Measurements from ENCODE around the gene EHBP1. TPM values are rescaled to one million over a fixed set of nuclear protein-coding genes. Genes with fewer than 3 reads are reported as not detected.
A peak's percentile ranks its signal among the peaks of the same experiment; 100 is the strongest.

The EHBP1 gene
- total RNA-seq: 10 to 100 TPM; 19.3 to 23.2 TPM

DNA sequence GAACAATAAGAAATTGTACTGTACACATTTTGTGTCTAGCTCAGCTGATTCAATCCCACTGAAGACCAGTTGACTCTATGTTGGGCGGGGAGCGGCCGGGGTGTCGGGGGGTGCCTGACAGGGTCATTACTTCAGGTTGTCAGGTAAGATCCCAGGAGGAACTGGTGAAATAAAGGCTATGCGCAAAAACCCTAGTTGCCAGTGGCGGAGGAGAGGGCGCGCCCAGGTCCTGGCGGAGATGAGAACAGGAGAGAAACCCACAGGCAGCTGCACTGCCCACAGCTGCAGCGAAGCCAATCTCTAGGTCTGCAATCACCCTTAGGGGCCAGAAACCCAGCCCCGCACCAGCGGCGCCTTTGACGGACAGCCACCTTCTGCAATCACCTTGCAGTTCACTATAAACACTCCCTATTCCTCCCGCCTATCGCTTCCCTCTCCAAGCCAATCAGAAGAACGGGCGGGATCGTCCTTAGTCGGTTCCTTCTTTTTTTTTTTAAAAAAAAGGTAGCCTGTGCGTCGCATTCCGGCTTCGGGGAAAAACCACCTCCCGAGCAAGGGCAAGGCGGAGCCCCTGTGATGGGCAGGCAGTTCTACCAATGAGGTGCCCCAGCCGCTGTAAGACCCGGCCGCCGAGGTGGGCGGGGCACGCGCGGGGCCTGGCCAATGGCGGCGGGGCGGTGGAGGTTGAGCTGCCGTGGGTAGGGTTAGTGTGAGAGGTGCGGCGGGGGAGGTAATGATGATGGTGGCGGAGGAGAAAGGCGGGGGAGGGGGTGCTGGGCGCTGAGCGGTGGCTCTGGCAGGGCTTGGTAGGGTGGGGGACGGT, at the start of gene EHBP1:
EHBP1 (plus strand) TSS at position 707 of the 823 bp plus-strand sequence. CDS start 1,479 bp downstream, outside the sequence.
- Mint-ChIP-seq H3K4me1 (peaks cover 31% of the 10 kb centered on the region), H3K27ac (peak within 1 kb of the TSS; percentile 56), H3K4me3 (peak within 1 kb of the TSS; percentile 78), H3K36me3 (ENCODE audit: low read depth) (peaks cover 12% of the 10 kb centered on the region), H3K27me3 (peaks cover 2% of the 10 kb centered on the region), H3K9me3 (peaks cover 8% of the 10 kb centered on the region)
- CTCF ChIA-PET: no interaction called here
- POLR2A ChIA-PET: interaction anchor here (1.4 to 1.5 kb wide), 2 partner anchors 8 to 19 kb away, joined by 3 to 4 read pairs; no protein-coding TSS in a partner anchor
- peak; percentile 98 for DNase-seq

DNA sequence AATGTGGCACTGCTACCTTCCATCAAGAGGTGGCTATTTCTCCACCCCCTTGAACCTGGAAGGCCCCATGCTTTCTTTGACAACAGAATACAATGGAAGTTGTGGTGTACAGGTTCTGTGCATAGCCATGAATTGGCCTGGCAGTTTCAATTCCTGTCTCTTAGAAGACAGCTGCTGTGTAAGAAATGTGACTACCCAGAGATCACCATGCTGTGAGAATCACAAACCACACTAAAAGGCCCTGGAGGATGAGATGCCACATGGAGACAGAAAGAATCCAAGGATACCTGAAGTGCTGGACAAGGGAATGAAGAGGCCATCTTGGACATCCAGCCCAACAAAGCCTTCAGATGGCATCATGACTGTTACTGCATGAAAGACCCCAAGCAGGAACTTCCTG, 47.7 kb upstream of the EHBP1 start:
- Mint-ChIP-seq H3K27ac (no peak overlapping the region), H3K9me3 (no peaks in the 10 kb centered on the region), H3K4me3 (no peak overlapping the region), H3K36me3 (ENCODE audit: low read depth) (no peaks in the 10 kb centered on the region), H3K27me3 (peaks cover 3% of the 10 kb centered on the region), H3K4me1 (peaks cover 9% of the 10 kb centered on the region)
- no peak for DNase-seq
- CTCF ChIA-PET: no interaction called here
- POLR2A ChIA-PET: no interaction called here

DNA sequence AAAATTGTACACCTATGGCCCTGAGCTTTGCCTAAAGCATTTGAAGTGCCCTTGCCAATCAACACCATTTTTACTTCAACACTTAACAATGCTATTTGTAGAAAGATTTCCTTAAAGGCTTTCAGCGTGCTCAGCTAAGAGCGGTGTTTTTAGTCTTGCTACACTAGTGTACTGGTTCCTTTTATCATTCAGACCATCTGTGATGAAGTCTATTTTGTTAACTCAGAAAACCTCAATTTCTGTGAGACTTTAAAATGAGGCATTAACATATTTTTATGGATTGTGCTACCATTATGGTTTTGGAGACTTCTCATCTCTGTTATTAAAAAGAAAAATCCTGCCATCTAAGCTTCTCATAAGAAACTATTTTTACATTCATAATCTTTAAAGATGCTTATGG, 46.6 kb upstream of the EHBP1 start:
- CTCF ChIA-PET: no interaction called here
- POLR2A ChIA-PET: no interaction called here
- no peak for DNase-seq
- H3K27me3 Mint-ChIP-seq: peaks cover 3% of the 10 kb centered on the region
- H3K9me3 Mint-ChIP-seq: no peaks in the 10 kb centered on the region
- H3K27ac Mint-ChIP-seq: no peak overlapping the region
- peaks cover 9% of the 10 kb centered on the region for H3K4me1 Mint-ChIP-seq
- no peaks in the 10 kb centered on the region for H3K36me3 Mint-ChIP-seq (ENCODE audit: low read depth)
- no peak overlapping the region for H3K4me3 Mint-ChIP-seq

DNA sequence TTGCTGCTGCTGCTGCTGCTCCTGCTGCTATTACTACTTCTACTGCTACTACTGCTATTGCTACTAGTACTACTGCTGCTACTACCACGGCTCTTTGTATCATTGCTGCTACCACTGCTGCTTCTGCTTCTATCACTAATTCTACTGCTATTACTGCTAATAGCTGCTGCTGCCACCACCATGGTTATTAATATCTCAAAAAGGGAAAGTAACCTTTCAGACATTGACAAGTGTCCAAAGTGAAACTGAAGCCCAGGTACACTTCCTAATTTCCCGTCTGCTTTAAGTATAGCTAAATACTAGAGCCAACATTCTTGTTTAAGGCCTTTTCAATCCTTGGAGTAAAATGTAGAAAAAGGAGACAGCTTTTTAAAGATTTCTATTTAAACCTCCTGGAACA, 45.4 kb upstream of the EHBP1 start:
- POLR2A ChIA-PET: no interaction called here
- CTCF ChIA-PET: no interaction called here
- Mint-ChIP-seq H3K36me3 (ENCODE audit: low read depth) (no peaks in the 10 kb centered on the region), H3K27me3 (peaks cover 4% of the 10 kb centered on the region), H3K4me1 (peaks cover 9% of the 10 kb centered on the region), H3K9me3 (no peaks in the 10 kb centered on the region), H3K4me3 (no peak overlapping the region), H3K27ac (no peak overlapping the region)
- DNase-seq: no peak

DNA sequence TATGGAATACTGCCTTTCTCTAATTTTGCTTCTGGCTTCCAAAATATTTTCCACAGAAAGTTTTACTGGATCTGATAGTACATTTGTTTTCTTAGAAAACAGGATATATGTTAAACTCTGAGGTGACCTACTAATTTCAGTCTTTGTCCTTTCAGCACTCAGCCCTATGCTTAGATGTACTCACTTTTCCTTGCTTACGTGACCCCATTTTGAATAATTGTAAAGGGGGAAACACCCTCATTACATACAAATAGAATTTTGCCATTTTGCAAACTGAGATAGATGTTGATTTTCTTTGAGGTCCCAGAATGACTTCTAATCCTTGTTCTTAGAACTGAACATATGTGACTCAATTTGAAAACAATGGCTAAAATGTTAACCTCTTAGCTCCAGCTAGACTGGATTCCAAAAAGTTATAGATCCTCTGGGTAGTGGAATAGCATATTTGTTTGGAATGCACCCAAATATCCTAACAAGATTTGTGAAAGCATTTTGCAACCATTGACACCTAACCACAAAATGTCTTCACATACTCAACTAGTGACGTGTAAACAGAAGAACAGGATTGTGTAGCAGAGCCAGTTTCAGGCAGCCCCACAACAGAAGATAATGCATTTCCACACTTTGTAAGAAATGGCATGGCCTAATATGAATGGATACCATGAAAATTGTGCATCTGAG, 44.8 kb upstream of the EHBP1 start:
- H3K27me3 Mint-ChIP-seq: peaks cover 4% of the 10 kb centered on the region
- POLR2A ChIA-PET: no interaction called here
- DNase-seq: no peak
- no peak overlapping the region for H3K4me3 Mint-ChIP-seq
- peaks cover 9% of the 10 kb centered on the region for H3K4me1 Mint-ChIP-seq
- H3K9me3 Mint-ChIP-seq: no peaks in the 10 kb centered on the region
- no peaks in the 10 kb centered on the region for H3K36me3 Mint-ChIP-seq (ENCODE audit: low read depth)
- CTCF ChIA-PET: no interaction called here
- H3K27ac Mint-ChIP-seq: no peak overlapping the region

DNA sequence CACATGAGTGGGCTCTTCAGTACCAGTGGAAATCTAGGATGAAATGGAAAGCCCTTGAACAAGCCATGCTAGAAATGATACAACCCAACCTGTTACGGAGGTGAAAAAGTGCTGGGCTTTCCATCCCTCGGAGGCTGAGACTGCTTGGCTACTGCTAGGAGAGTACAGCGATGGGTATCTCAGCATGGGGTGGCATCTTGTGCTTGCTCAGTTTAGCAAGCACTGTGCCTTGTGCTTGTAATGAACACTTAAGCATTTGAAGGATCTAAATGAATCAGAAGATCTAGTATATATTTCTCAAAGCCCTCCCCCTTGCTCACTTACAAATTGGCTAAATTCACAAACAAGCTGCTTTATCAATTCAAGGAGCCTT, 44.3 kb upstream of the EHBP1 start:
- DNase-seq: no peak
- H3K36me3 Mint-ChIP-seq (ENCODE audit: low read depth): no peaks in the 10 kb centered on the region
- no peaks in the 10 kb centered on the region for H3K9me3 Mint-ChIP-seq
- CTCF ChIA-PET: no interaction called here
- POLR2A ChIA-PET: no interaction called here
- peaks cover 3% of the 10 kb centered on the region for H3K27me3 Mint-ChIP-seq
- no peak overlapping the region for H3K4me3 Mint-ChIP-seq
- H3K27ac Mint-ChIP-seq: no peak overlapping the region
- H3K4me1 Mint-ChIP-seq: peaks cover 9% of the 10 kb centered on the region

DNA sequence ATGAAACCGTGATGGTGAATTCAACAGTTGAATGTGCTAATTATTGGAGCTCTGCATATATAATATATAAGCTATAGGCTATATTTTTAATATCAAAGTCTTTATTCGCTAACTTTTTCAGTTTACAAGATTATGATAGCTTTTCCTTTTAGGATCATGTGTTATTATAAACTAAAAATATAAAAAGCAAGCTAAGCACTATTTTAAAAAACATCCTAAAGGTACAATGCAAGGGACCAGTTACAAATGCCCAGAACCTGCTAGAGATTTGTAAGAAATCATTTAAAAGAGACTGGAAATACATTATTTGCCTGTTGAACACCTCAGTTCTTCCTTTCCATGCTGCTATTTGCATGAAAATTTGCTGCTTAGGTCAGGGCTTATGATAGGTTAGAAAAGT, 43.4 kb upstream of the EHBP1 start:
- ChIA-PET POLR2A (no interaction called here), CTCF (no interaction called here)
- no peak overlapping the region for H3K27ac Mint-ChIP-seq
- no peak for DNase-seq
- no peak overlapping the region for H3K4me3 Mint-ChIP-seq
- H3K27me3 Mint-ChIP-seq: peaks cover 3% of the 10 kb centered on the region
- H3K4me1 Mint-ChIP-seq: peaks cover 9% of the 10 kb centered on the region
- H3K9me3 Mint-ChIP-seq: no peaks in the 10 kb centered on the region
- H3K36me3 Mint-ChIP-seq (ENCODE audit: low read depth): no peaks in the 10 kb centered on the region

DNA sequence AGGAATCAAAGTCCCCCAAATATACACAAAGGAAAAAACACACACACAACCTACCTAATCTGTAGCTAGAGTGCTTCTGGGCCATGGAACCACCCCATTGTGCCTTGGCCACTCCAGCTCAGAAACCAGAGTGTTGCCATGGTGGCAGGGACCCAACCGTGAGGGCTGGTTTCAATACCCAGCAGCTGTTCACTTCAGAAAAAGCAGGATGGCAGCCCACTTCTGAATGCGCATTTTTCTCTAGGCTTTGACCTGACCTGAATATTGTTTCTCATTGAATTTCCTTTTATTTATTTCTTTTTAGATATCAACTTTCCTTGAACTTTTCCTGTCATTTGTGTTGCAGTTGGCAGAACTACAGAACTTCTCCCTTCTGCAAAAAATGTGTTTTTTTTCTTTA, 43.0 kb upstream of the EHBP1 start:
- no peak for DNase-seq
- POLR2A ChIA-PET: no interaction called here
- Mint-ChIP-seq H3K27me3 (peaks cover 3% of the 10 kb centered on the region), H3K4me3 (no peak overlapping the region), H3K36me3 (ENCODE audit: low read depth) (no peaks in the 10 kb centered on the region), H3K4me1 (peaks cover 9% of the 10 kb centered on the region), H3K27ac (no peak overlapping the region), H3K9me3 (no peaks in the 10 kb centered on the region)
- CTCF ChIA-PET: no interaction called here

DNA sequence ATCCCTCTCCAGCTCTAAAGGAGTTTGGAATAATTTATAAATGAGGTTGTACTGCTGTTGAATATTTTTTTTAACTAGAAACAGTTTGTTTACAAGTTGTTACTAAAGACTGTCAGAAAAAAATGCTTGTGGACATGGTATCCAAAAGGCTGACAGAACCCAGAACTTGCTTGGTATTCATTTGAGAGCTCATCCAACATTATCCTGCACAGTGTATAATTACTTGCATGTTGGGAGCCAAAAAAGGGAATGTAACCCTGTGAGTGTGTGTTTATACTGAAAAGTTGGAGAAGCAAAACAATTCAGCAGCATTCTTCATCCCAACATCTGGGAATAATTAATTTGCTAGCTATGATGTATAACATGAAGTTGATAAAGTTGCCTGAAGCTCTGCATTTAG, 42.1 kb upstream of the EHBP1 start:
- CTCF ChIA-PET: no interaction called here
- peaks cover 3% of the 10 kb centered on the region for H3K27me3 Mint-ChIP-seq
- POLR2A ChIA-PET: no interaction called here
- no peak overlapping the region for H3K27ac Mint-ChIP-seq
- no peaks in the 10 kb centered on the region for H3K36me3 Mint-ChIP-seq (ENCODE audit: low read depth)
- H3K4me1 Mint-ChIP-seq: peaks cover 9% of the 10 kb centered on the region
- no peak overlapping the region for H3K4me3 Mint-ChIP-seq
- DNase-seq: no peak
- no peaks in the 10 kb centered on the region for H3K9me3 Mint-ChIP-seq

DNA sequence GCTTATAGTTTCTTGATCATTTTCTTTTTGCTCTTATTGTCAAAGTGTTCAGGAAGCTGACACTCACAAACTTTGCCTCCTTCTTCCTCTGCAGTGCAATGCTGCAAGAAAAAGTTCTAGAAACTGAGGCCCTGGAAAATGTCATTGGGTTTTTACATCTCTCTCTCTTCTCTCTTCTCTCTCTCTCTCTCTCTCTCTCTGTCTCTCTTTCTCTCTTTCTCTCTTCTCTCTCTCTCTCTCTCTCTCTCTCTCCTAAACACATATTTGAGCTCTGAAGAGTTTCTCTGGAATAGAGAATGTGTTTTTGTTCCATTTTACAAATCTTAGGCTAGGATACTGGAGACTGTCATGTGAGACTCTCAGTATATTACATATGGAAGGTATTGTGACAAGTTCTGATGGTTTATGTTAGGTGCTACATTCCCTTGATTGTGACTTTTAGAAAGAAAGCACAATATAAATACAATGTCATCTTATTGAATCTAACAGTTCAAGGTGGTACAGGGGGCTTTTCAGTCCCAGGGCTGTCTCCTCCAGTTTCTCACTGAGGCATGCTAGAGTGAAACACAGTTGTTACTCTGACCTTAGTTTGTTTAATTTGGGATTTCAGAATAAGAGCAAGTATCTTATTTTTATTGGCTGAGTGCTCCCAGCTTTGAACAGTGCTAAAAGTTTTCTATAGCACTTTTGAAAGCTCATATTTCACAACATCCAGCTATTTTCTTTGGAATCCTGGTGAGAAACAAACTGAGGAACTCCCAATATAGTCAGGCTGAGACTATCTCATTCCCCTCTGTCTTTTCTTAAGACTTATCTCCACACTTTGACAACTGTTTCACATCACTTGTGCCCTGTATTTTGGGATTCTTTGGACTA, 41.4 kb upstream of the EHBP1 start:
- H3K9me3 Mint-ChIP-seq: no peaks in the 10 kb centered on the region
- peaks cover 3% of the 10 kb centered on the region for H3K27me3 Mint-ChIP-seq
- H3K27ac Mint-ChIP-seq: no peak overlapping the region
- ChIA-PET POLR2A (no interaction called here), CTCF (interaction anchor here (0.6 kb wide), 1 partner anchor 306 kb away, joined by 3 read pairs; no protein-coding TSS in a partner anchor)
- no peaks in the 10 kb centered on the region for H3K36me3 Mint-ChIP-seq (ENCODE audit: low read depth)
- DNase-seq: no peak
- no peak overlapping the region for H3K4me3 Mint-ChIP-seq
- peaks cover 9% of the 10 kb centered on the region for H3K4me1 Mint-ChIP-seq

DNA sequence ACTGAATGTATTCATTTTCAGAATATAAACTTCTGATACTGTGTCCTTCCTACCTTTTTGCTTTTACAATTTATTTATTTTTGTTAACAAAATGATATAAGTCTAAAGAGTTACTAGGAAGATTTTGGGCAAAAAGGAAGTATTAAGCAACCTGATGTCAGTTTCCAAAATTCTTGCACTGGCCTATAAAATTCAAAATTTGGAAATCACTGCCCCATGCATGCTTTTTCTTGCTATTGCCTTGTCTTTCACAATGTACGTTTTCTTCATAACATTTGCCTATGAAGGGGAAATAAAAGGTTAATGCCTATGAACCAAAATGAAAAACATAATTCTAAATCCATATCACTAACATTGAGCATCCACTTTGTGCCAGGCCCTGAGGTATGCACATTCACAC, 40.1 kb upstream of the EHBP1 start:
- no peak overlapping the region for H3K27ac Mint-ChIP-seq
- ChIA-PET CTCF (no interaction called here), POLR2A (no interaction called here)
- H3K4me1 Mint-ChIP-seq: peaks cover 5% of the 10 kb centered on the region
- no peaks in the 10 kb centered on the region for H3K36me3 Mint-ChIP-seq (ENCODE audit: low read depth)
- DNase-seq: no peak
- no peak overlapping the region for H3K4me3 Mint-ChIP-seq
- peaks cover 3% of the 10 kb centered on the region for H3K27me3 Mint-ChIP-seq
- no peaks in the 10 kb centered on the region for H3K9me3 Mint-ChIP-seq

DNA sequence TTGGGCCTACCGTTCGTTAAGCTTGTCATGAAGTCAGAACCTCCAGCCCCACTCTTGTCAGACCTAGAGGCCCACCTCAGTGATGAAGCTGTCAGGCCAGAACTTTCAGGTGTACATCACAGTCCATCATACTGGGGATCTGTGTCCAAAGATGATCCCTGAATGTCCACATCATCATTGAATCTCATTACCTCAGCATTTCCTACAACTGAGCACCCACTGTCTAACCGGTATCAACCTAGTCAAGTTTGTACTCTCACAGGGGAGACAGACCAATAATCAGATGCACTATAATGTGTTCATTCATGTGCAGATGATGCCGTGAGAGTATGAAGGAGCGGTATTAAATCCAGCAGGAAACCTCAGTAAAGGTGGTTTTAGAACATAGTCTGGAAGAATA, 36.3 kb upstream of the EHBP1 start:
- Mint-ChIP-seq H3K4me3 (no peak overlapping the region), H3K4me1 (no peaks in the 10 kb centered on the region), H3K27ac (no peak overlapping the region), H3K36me3 (ENCODE audit: low read depth) (no peaks in the 10 kb centered on the region), H3K9me3 (no peaks in the 10 kb centered on the region), H3K27me3 (no peaks in the 10 kb centered on the region)
- CTCF ChIA-PET: no interaction called here
- POLR2A ChIA-PET: no interaction called here
- DNase-seq: no peak

DNA sequence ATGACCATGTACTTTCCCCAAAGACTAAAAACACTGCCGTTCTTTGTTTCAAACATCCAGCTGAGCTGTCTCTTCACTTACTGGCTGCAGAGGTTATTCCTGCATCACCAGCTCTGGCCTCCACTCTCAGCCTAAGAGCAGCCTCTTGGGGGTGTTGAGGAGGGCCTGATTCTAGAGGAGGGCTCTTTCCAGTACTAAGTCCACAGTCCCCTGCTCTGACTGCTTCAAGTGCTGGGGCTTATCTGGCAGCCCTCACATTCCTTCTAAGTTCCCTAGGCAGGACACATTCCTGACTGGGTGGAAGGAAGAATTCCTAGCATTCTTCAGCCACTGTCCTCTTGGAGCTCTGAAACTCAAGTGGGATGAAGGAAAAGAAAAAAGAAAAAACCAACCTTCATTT, 32.9 kb upstream of the EHBP1 start:
- ChIA-PET CTCF (no interaction called here), POLR2A (no interaction called here)
- H3K4me1 Mint-ChIP-seq: no peaks in the 10 kb centered on the region
- H3K9me3 Mint-ChIP-seq: no peaks in the 10 kb centered on the region
- H3K27ac Mint-ChIP-seq: no peak overlapping the region
- H3K4me3 Mint-ChIP-seq: no peak overlapping the region
- peaks cover 3% of the 10 kb centered on the region for H3K27me3 Mint-ChIP-seq
- no peaks in the 10 kb centered on the region for H3K36me3 Mint-ChIP-seq (ENCODE audit: low read depth)
- DNase-seq: no peak
